ENCODE results near the gene ATP8B4.
"Not testable (repeated sequence)": the region's sequence is repeated elsewhere in the genome, so short reads cannot be mapped to it uniquely, and the experiment has no call there.

The ATP8B4 gene, protein sequence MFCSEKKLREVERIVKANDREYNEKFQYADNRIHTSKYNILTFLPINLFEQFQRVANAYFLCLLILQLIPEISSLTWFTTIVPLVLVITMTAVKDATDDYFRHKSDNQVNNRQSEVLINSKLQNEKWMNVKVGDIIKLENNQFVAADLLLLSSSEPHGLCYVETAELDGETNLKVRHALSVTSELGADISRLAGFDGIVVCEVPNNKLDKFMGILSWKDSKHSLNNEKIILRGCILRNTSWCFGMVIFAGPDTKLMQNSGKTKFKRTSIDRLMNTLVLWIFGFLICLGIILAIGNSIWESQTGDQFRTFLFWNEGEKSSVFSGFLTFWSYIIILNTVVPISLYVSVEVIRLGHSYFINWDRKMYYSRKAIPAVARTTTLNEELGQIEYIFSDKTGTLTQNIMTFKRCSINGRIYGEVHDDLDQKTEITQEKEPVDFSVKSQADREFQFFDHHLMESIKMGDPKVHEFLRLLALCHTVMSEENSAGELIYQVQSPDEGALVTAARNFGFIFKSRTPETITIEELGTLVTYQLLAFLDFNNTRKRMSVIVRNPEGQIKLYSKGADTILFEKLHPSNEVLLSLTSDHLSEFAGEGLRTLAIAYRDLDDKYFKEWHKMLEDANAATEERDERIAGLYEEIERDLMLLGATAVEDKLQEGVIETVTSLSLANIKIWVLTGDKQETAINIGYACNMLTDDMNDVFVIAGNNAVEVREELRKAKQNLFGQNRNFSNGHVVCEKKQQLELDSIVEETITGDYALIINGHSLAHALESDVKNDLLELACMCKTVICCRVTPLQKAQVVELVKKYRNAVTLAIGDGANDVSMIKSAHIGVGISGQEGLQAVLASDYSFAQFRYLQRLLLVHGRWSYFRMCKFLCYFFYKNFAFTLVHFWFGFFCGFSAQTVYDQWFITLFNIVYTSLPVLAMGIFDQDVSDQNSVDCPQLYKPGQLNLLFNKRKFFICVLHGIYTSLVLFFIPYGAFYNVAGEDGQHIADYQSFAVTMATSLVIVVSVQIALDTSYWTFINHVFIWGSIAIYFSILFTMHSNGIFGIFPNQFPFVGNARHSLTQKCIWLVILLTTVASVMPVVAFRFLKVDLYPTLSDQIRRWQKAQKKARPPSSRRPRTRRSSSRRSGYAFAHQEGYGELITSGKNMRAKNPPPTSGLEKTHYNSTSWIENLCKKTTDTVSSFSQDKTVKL

GRCh38 chr15:50119063-50120040, at the start of gene ATP8B4:
ATP8B4 (minus strand) TSS chr15:50119233; CDS start chr15:50106966, 12,267 bp downstream.
- H3K4me1 ChIP-seq (ENCODE audit: control insufficient read depth, insufficient read depth, low read length), result no peaks in the 10 kb centered on the region; the same call in 1 of the 2 replicates
- H3K27ac ChIP-seq (ENCODE audit: low read length), result no peak within 1 kb of the TSS
- no peaks in the 10 kb centered on the region for H3K36me3 ChIP-seq (ENCODE audit: control insufficient read depth, insufficient read depth, low read length)
- no peaks in the 10 kb centered on the region for H3K27me3 ChIP-seq (ENCODE audit: control insufficient read depth, insufficient read depth, low read length)
- no peaks in the 10 kb centered on the region for H3K9me3 ChIP-seq (ENCODE audit: control insufficient read depth, insufficient read depth, low read length)
- no peak for DNase-seq (ENCODE audit: low read depth, low spot score)
- H3K4me3 ChIP-seq (ENCODE audit: low read length), result no peak within 1 kb of the TSS
- WGBS (ENCODE audit: insufficient coverage, insufficient read length), result 100% methylated on average over 1 of the region's 4 CpGs

- no peak for DNase-seq (ENCODE audit: low read depth, low spot score)
- no CpG with 5 or more reads among the region's 4 CpGs for WGBS (ENCODE audit: insufficient coverage, insufficient read length)
Measured at GRCh38 chr15:50168379-50168778, 49.3 kb upstream of the ATP8B4 start.

GRCh38 chr15:50167110-50167509, 48.1 kb upstream of the ATP8B4 start:
- Histone ChIP-seq H3K9me3 (ENCODE audit: control insufficient read depth, insufficient read depth, low read length) (no peaks in the 10 kb centered on the region), H3K27me3 (ENCODE audit: control insufficient read depth, insufficient read depth, low read length) (no peaks in the 10 kb centered on the region), H3K27ac (ENCODE audit: low read length) (no peak overlapping the region), H3K36me3 (ENCODE audit: control insufficient read depth, insufficient read depth, low read length) (no peaks in the 10 kb centered on the region), H3K4me3 (ENCODE audit: low read length) (no peak overlapping the region), H3K4me1 (ENCODE audit: control insufficient read depth, insufficient read depth, low read length) (no peaks in the 10 kb centered on the region)
- no peak for DNase-seq (ENCODE audit: low read depth, low spot score)

More at GRCh38 chr15:50168379-50168778, 49.3 kb upstream of the ATP8B4 start:
- Histone ChIP-seq H3K4me3 (ENCODE audit: low read length) (no peak overlapping the region), H3K36me3 (ENCODE audit: control insufficient read depth, insufficient read depth, low read length) (no peaks in the 10 kb centered on the region), H3K4me1 (ENCODE audit: control insufficient read depth, insufficient read depth, low read length) (no peaks in the 10 kb centered on the region), H3K27me3 (ENCODE audit: control insufficient read depth, insufficient read depth, low read length) (no peaks in the 10 kb centered on the region), H3K9me3 (ENCODE audit: control insufficient read depth, insufficient read depth, low read length) (no peaks in the 10 kb centered on the region), H3K27ac (ENCODE audit: low read length) (no peak overlapping the region)

DNA sequence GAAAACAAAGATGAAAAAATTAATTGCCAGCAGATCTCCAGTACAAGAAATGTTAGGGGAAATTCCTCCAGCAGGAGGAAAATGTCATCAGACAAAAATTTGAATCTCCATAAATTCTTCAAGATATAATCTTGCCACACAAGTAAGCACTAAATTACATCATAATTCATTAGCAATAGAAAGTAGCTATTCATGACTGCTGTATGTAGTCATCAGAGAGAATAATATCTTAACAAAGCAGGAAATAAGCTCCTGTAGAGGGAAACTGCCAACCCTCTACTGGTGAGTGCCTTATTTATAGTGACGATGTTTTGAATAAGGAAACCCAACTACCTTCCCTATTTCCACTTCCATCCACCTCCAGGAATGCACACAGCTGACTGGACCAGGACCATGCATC, 47.2 kb upstream of the ATP8B4 start:
- Histone ChIP-seq H3K27me3 (ENCODE audit: control insufficient read depth, insufficient read depth, low read length) (no peaks in the 10 kb centered on the region), H3K9me3 (ENCODE audit: control insufficient read depth, insufficient read depth, low read length) (no peaks in the 10 kb centered on the region), H3K4me1 (ENCODE audit: control insufficient read depth, insufficient read depth, low read length) (no peaks in the 10 kb centered on the region), H3K4me3 (ENCODE audit: low read length) (no peak overlapping the region), H3K27ac (ENCODE audit: low read length) (no peak overlapping the region), H3K36me3 (ENCODE audit: control insufficient read depth, insufficient read depth, low read length) (no peaks in the 10 kb centered on the region)
- no CpG with 5 or more reads among the region's 1 CpG for WGBS (ENCODE audit: insufficient coverage, insufficient read length)
- no peak for DNase-seq (ENCODE audit: low read depth, low spot score)

GRCh38 chr15:50164458-50164857, 45.4 kb upstream of the ATP8B4 start:
- WGBS (ENCODE audit: insufficient coverage, insufficient read length), result no CpG with 5 or more reads among the region's 1 CpG
- DNase-seq (ENCODE audit: low read depth, low spot score), result no peak

GRCh38 chr15:50163719-50164410, 44.8 kb upstream of the ATP8B4 start:
- Histone ChIP-seq H3K27ac (ENCODE audit: low read length) (no peak overlapping the region), H3K4me3 (ENCODE audit: low read length) (no peak overlapping the region), H3K4me1 (ENCODE audit: control insufficient read depth, insufficient read depth, low read length) (no peaks in the 10 kb centered on the region), H3K27me3 (ENCODE audit: control insufficient read depth, insufficient read depth, low read length) (no peaks in the 10 kb centered on the region), H3K9me3 (ENCODE audit: control insufficient read depth, insufficient read depth, low read length) (no peaks in the 10 kb centered on the region), H3K36me3 (ENCODE audit: control insufficient read depth, insufficient read depth, low read length) (no peaks in the 10 kb centered on the region)
- no CpG with 5 or more reads among the region's 2 CpGs for WGBS (ENCODE audit: insufficient coverage, insufficient read length)
- DNase-seq (ENCODE audit: low read depth, low spot score), result no peak

More at GRCh38 chr15:50164458-50164857, 45.4 kb upstream of the ATP8B4 start:
- no peak overlapping the region for H3K27ac ChIP-seq (ENCODE audit: low read length)
- no peaks in the 10 kb centered on the region for H3K4me1 ChIP-seq (ENCODE audit: control insufficient read depth, insufficient read depth, low read length)
- no peaks in the 10 kb centered on the region for H3K27me3 ChIP-seq (ENCODE audit: control insufficient read depth, insufficient read depth, low read length)
- H3K9me3 ChIP-seq (ENCODE audit: control insufficient read depth, insufficient read depth, low read length), result no peaks in the 10 kb centered on the region
- H3K36me3 ChIP-seq (ENCODE audit: control insufficient read depth, insufficient read depth, low read length), result no peaks in the 10 kb centered on the region
- H3K4me3 ChIP-seq (ENCODE audit: low read length), result no peak overlapping the region

DNA sequence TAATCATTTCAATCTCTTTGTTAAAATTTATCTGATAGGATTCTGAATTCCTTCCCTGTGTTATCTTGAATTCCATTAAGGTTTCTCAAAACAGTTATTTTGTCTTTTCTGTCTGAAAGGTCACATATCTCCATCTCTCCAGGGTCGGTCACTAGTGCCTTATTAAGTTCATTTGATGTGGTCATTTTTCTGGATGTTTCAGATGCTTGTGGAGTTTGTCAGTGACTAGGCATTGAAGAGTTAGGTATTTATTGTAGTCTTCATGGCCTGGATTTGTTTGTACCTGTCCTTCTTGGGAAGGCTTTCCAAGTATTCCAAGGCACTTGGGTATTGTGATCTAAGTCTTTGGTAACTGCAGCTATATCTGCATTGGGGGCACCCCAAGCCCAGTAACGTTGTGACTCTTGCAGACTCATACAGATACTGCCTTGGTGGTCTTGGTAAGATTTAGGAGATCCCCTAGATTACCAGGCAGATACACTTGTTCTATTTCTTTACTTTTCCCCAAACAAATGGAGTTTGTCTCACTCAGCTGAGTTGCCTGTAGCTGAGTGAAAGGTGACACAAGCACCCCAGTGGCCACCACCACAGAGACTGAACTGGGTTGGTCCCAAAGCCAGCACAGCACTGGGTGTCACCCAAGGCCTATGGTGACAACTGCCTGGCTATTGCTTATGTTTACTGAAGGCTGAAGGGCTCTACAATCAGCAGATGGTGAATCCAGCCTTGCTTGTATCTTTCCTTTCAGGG, 44.1 kb upstream of the ATP8B4 start:
- WGBS (ENCODE audit: insufficient coverage, insufficient read length), result no CpG with 5 or more reads among the region's 2 CpGs
- Histone ChIP-seq H3K36me3 (ENCODE audit: control insufficient read depth, insufficient read depth, low read length) (no peaks in the 10 kb centered on the region), H3K4me1 (ENCODE audit: control insufficient read depth, insufficient read depth, low read length) (no peaks in the 10 kb centered on the region), H3K27me3 (ENCODE audit: control insufficient read depth, insufficient read depth, low read length) (no peaks in the 10 kb centered on the region), H3K9me3 (ENCODE audit: control insufficient read depth, insufficient read depth, low read length) (no peaks in the 10 kb centered on the region), H3K4me3 (ENCODE audit: low read length) (no peak overlapping the region), H3K27ac (ENCODE audit: low read length) (no peak overlapping the region)
- no peak for DNase-seq (ENCODE audit: low read depth, low spot score)

DNA sequence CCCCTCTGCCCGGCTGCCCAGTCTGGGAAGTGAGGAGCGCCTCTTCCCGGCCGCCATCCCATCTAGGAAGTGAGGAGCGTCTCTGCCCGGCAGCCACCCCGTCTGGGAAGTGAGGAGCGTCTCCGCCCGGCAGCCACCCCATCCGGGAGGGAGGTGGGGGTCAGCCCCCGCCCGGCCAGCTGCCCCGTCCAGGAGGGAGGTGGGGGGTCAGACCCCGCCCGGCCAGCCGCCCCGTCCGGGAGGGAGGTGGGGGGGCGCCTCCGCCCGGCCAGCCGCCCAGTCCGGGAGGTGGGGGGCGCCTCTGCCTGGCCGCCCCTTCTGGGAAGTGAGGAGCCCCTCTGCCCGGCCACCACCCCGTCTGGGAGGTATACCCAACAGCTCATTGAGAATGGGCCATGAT, 39.2 kb upstream of the ATP8B4 start:
- not testable (repeated sequence) for H3K4me3 ChIP-seq (ENCODE audit: low read length); H3K27ac ChIP-seq (ENCODE audit: low read length); H3K4me1 ChIP-seq (ENCODE audit: control insufficient read depth, insufficient read depth, low read length); DNase-seq (ENCODE audit: low read depth, low spot score); H3K9me3 ChIP-seq (ENCODE audit: control insufficient read depth, insufficient read depth, low read length); H3K27me3 ChIP-seq (ENCODE audit: control insufficient read depth, insufficient read depth, low read length); H3K36me3 ChIP-seq (ENCODE audit: control insufficient read depth, insufficient read depth, low read length)
- WGBS (ENCODE audit: insufficient coverage, insufficient read length), result no CpG with 5 or more reads among the region's 28 CpGs

DNA sequence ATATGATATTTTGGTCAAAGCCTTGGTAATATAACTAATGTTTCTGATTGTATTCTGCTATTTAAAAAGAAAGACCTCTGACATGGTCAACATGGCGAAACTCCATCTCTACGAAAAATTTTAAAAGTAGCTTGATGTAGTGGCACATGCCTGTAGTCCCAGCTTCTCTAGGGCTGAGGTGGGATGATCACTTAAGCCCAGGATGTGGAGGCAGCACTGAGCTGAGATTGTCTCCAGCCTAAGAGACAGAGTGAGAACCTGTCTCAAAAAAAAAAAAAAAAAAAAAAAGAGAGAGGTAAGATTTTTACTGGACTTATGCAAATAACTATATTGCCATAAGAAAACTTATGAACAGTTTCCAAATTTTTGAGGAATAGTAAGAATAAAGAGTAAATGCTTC, 32.4 kb upstream of the ATP8B4 start:
- Histone ChIP-seq H3K36me3 (ENCODE audit: control insufficient read depth, insufficient read depth, low read length) (no peaks in the 10 kb centered on the region), H3K9me3 (ENCODE audit: control insufficient read depth, insufficient read depth, low read length) (no peaks in the 10 kb centered on the region), H3K27me3 (ENCODE audit: control insufficient read depth, insufficient read depth, low read length) (no peaks in the 10 kb centered on the region), H3K4me3 (ENCODE audit: low read length) (no peak overlapping the region), H3K4me1 (ENCODE audit: control insufficient read depth, insufficient read depth, low read length) (no peaks in the 10 kb centered on the region), H3K27ac (ENCODE audit: low read length) (no peak overlapping the region)
- no peak for DNase-seq (ENCODE audit: low read depth, low spot score)
- WGBS (ENCODE audit: insufficient coverage, insufficient read length), result no CpG with 5 or more reads among the region's 2 CpGs

Data from iPS DF 6.9 (cell line).